Measurements from ENCODE around the gene ATXN1. TPM values are rescaled to one million over a fixed set of nuclear protein-coding genes. Genes with fewer than 3 reads are reported as not detected.

Gene ATXN1
- total RNA-seq, 1 experiment from 2014 or later: 5.6 TPM

DNA sequence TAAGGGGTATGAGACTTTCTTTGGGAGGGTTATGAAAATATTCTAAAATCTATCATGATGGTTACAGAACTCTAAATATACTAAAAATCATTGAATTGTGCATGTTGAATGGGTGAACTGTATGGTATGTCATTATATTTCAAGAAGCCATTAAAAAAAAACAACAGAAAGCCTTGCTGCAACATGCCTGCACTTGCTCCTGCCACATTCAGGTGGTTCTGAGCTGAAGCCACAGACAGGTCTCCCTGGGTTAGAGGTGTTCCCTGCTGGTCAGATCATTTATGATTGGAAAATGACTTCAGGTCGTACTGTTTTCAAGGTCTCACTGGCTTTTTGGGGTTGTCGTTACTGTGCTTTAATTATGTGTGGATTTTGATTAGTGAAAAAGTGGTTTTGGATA is 509.6 kb downstream of the ATXN1 start:
- TF ChIP-seq, protein P1, sequence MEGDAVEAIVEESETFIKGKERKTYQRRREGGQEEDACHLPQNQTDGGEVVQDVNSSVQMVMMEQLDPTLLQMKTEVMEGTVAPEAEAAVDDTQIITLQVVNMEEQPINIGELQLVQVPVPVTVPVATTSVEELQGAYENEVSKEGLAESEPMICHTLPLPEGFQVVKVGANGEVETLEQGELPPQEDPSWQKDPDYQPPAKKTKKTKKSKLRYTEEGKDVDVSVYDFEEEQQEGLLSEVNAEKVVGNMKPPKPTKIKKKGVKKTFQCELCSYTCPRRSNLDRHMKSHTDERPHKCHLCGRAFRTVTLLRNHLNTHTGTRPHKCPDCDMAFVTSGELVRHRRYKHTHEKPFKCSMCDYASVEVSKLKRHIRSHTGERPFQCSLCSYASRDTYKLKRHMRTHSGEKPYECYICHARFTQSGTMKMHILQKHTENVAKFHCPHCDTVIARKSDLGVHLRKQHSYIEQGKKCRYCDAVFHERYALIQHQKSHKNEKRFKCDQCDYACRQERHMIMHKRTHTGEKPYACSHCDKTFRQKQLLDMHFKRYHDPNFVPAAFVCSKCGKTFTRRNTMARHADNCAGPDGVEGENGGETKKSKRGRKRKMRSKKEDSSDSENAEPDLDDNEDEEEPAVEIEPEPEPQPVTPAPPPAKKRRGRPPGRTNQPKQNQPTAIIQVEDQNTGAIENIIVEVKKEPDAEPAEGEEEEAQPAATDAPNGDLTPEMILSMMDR (conservative IDR thresholded peaks at IDR 0.05): no peak

More for the DNA sequence above, 509.6 kb downstream of the ATXN1 start:
- Histone ChIP-seq H3K4me2 (ENCODE audit: insufficient read depth, insufficient read length, low read length) (no peak overlapping the region), H4K8ac (replicated peaks; ENCODE audit: insufficient read length, low read depth, low read length) (no peak overlapping the region), H4K91ac (ENCODE audit: insufficient read length, low read depth, low read length) (no peak overlapping the region), H3K9ac (ENCODE audit: extremely low read depth, insufficient read length, low read length) (no peak overlapping the region), H3K56ac (ENCODE audit: insufficient read length, low read depth, low read length) (no peak overlapping the region), H2BK15ac (ENCODE audit: low read depth, low read length) (no peak overlapping the region), H2BK5ac (ENCODE audit: insufficient read length, low read length) (no peak overlapping the region), H3K4me1 (ENCODE audit: insufficient read depth, low read length) (peaks cover 4% of the 10 kb centered on the region; the same call in 1 of the 2 replicates), H3K27me3 (ENCODE audit: insufficient read depth, low read length) (no peaks in the 10 kb centered on the region), H4K5ac (ENCODE audit: insufficient read length, low read depth, low read length) (no peak overlapping the region), H2AK5ac (ENCODE audit: insufficient read length, low read length) (no peak overlapping the region), H3K79me1 (ENCODE audit: insufficient read depth, low read depth, low read length, poor library complexity, severe bottlenecking) (no peaks in the 10 kb centered on the region), H3K27ac (ENCODE audit: insufficient read length, low read depth, low read length) (no peak overlapping the region), H3K23ac (ENCODE audit: insufficient read length, low read depth, low read length) (no peak overlapping the region), H3K14ac (ENCODE audit: insufficient read depth, low read length) (no peak overlapping the region), H3T11ph (ENCODE audit: low read length) (no peak overlapping the region), H3K9me3 (ENCODE audit: control insufficient read depth, low read depth, low read length) (no peaks in the 10 kb centered on the region), H4K20me1 (ENCODE audit: control insufficient read depth, insufficient read depth, insufficient read length) (no peaks in the 10 kb centered on the region), H2BK12ac (ENCODE audit: insufficient read length, low read depth, low read length) (no peak overlapping the region), H3K79me2 (ENCODE audit: insufficient read depth, low read length) (no peaks in the 10 kb centered on the region), H3K4ac (ENCODE audit: low read depth, low read length) (no peak overlapping the region), H3K18ac (ENCODE audit: insufficient read length, low read depth, low read length) (no peak overlapping the region), H3K23me2 (ENCODE audit: insufficient read length, low read depth, low read length, poor library complexity, severe bottlenecking) (no peaks in the 10 kb centered on the region), H2AFZ (ENCODE audit: low read length) (no peak overlapping the region), H2BK120ac (ENCODE audit: low read depth, low read length, poor library complexity, severe bottlenecking) (no peak overlapping the region), H2BK20ac (ENCODE audit: low read depth, low read length, poor library complexity, severe bottlenecking) (no peak overlapping the region)
- no peak overlapping the region; a peak in 1 of 7 replicates for H3K27ac Mint-ChIP-seq
- peaks cover under 1% of the 10 kb centered on the region; the same call in 1 of the 2 replicates for H3K27me3 Mint-ChIP-seq (ENCODE audit: low read depth)
- WGBS (ENCODE audit: extremely low coverage, insufficient read length, low lambda C conversion rate): no CpG with 5 or more reads among the region's 2 CpGs
- no peaks in the 10 kb centered on the region for H3K9me3 Mint-ChIP-seq
- no peak for DNase-seq
- H3K4me3 Mint-ChIP-seq: no peak overlapping the region
- H3K4me1 Mint-ChIP-seq: peaks cover 8 to 14% of the 10 kb centered on the region in 2 experiments
- H3K36me3 Mint-ChIP-seq (ENCODE audit: insufficient read depth in 1 of 3, low read depth in 3 of 3): 0 out of 7 replicates have a peak, but pooled peaks cover 0 to 2% (median 0%) of the 10 kb centered on the region in 3 experiments
